ENCODE results near the gene EVL. TPM values are rescaled to one million over a fixed set of nuclear protein-coding genes. Genes with fewer than 3 reads are reported as not detected.

EVL gene
- polyA plus RNA-seq, 2 of the 4 experiments (the other 2 are of a cell fraction): 14.8 to 32.9 TPM

DNA sequence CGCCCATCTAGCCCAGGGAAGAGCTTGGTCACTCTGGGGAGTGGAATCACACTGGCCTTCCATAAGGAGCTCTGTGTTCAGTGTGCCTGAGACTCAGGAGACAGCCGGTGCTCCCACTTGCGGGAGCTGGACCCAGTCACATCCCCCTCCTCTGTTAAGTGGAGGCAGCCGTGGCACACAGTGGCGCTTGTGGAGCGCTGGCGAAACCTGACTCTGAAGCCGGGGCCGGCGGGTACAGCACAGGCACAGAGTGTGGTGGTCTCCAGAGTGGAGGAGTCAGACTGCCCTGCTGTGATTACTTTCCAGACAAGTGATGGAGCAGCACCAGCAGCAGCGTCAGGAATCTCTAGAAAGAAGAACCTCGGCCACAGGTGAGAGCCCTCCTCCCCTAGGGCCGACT lies 61.2 kb downstream of the EVL start:
- 93% methylated on average over 13 of the region's 13 CpGs for WGBS (ENCODE audit: missing lambda C conversion rate)

DNA sequence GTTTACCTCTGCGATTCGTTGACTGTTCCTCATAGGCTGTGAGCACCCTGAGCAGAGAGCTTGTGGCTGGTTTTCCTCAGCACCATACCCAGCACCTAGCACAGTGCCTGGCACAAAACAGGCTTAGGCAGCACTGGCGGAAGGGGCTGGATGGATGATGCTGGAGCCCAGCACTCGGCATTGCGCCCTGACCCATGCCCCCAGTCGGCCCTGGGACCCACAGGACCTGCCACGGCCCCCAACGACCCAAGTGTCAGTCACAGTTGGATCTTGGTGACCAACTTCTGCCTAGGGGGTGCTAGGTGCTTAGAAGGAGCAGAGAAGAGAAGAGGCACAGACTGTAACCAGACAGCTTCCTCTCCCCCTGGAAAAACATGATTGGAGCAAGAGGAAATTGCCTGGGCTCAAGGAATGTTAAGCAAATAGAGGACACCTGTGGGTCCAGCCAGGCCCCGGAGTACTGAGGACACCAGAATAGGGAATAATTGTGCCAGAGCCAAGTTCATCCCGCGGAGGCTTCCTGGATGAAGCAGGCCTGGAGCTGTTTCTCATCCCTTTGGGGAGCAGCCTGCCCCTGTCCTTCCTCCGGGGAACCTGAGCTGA lies 62.7 kb downstream of the EVL start:
- 83% methylated on average over 11 of the region's 12 CpGs for WGBS (ENCODE audit: missing lambda C conversion rate)
- ChIA-PET CTCF (interaction anchor here (2.5 to 4.4 kb wide), 2 partner anchors 19 to 27 kb away, joined by 7 to 28 read pairs; no protein-coding TSS in a partner anchor), POLR2A (no interaction called here)
- Histone ChIP-seq H3K4me1 (no peaks in the 10 kb centered on the region), H3K27ac (no peak overlapping the region), H3K4me3 (no peak overlapping the region), H3K4me2 (no peak overlapping the region), H3K9me3 (no peaks in the 10 kb centered on the region)
- DNase-seq (ENCODE audit: low read depth in 1 of 2, low spot score in 1 of 2) (no peak), ATAC-seq (no peak), FAIRE-seq (no peak)
- TF ChIP-seq, protein P1, sequence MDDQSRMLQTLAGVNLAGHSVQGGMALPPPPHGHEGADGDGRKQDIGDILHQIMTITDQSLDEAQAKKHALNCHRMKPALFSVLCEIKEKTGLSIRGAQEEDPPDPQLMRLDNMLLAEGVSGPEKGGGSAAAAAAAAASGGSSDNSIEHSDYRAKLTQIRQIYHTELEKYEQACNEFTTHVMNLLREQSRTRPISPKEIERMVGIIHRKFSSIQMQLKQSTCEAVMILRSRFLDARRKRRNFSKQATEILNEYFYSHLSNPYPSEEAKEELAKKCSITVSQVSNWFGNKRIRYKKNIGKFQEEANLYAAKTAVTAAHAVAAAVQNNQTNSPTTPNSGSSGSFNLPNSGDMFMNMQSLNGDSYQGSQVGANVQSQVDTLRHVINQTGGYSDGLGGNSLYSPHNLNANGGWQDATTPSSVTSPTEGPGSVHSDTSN (IDR thresholded peaks at IDR 0.05): no peak
- no peak for TF ChIP-seq POLR2A (IDR thresholded peaks at IDR 0.05; ENCODE audit: low read length)
- TF ChIP-seq, protein P2, sequence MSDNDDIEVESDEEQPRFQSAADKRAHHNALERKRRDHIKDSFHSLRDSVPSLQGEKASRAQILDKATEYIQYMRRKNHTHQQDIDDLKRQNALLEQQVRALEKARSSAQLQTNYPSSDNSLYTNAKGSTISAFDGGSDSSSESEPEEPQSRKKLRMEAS (IDR thresholded peaks at IDR 0.05): no peak
- TF ChIP-seq JUNB (IDR thresholded peaks at IDR 0.05): no peak
- TF ChIP-seq EHMT2 (IDR thresholded peaks at IDR 0.05; ENCODE audit: low read depth): no peak
- TF ChIP-seq HOXB13 (CRISPR knock-in tag; IDR thresholded peaks at IDR 0.05; ENCODE audit: low read depth): no peak
- TF ChIP-seq, protein P3, sequence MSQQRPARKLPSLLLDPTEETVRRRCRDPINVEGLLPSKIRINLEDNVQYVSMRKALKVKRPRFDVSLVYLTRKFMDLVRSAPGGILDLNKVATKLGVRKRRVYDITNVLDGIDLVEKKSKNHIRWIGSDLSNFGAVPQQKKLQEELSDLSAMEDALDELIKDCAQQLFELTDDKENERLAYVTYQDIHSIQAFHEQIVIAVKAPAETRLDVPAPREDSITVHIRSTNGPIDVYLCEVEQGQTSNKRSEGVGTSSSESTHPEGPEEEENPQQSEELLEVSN (IDR thresholded peaks at IDR 0.05; ENCODE audit: borderline replicate concordance, low read depth): no peak
- TF ChIP-seq BHLHE40 (IDR thresholded peaks at IDR 0.05; ENCODE audit: low read depth, low read length): no peak
- no peak for TF ChIP-seq SMC3 (IDR thresholded peaks at IDR 0.05)
- no peak for TF ChIP-seq RNF2 (IDR thresholded peaks at IDR 0.05; ENCODE audit: borderline replicate concordance, low read depth)

More for the DNA sequence above, 61.2 kb downstream of the EVL start:
- Histone ChIP-seq H3K4me2 (no peak overlapping the region), H3K9me3 (no peaks in the 10 kb centered on the region), H3K4me3 (no peak overlapping the region), H3K27ac (no peak overlapping the region), H3K4me1 (no peaks in the 10 kb centered on the region)
- FAIRE-seq (no peak), DNase-seq (ENCODE audit: low read depth in 1 of 2, low spot score in 1 of 2) (no peak), ATAC-seq (no peak)
- POLR2A ChIA-PET: no interaction called here
- TF ChIP-seq PHF8 (IDR thresholded peaks at IDR 0.05; ENCODE audit: borderline replicate concordance, low read depth) (no peak), HDAC2 (IDR thresholded peaks at IDR 0.05) (no peak), BHLHE40 (IDR thresholded peaks at IDR 0.05; ENCODE audit: low read depth, low read length) (no peak), TFCP2L1 (CRISPR knock-in tag; IDR thresholded peaks at IDR 0.05) (no peak), HEYL (CRISPR knock-in tag; IDR thresholded peaks at IDR 0.05) (no peak), KDM5A (IDR thresholded peaks at IDR 0.05) (no peak), JUN (IDR thresholded peaks at IDR 0.05) (no peak), HOXB13 (CRISPR knock-in tag; IDR thresholded peaks at IDR 0.05; ENCODE audit: low read depth) (no peak), ZFP36 (IDR thresholded peaks at IDR 0.05; ENCODE audit: borderline replicate concordance, partially characterized antibody) (no peak), ZSCAN20 (CRISPR knock-in tag; IDR thresholded peaks at IDR 0.05) (no peak)
- TF ChIP-seq, protein P4, sequence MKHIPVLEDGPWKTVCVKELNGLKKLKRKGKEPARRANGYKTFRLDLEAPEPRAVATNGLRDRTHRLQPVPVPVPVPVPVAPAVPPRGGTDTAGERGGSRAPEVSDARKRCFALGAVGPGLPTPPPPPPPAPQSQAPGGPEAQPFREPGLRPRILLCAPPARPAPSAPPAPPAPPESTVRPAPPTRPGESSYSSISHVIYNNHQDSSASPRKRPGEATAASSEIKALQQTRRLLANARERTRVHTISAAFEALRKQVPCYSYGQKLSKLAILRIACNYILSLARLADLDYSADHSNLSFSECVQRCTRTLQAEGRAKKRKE (CRISPR knock-in tag; IDR thresholded peaks at IDR 0.05; ENCODE audit: low read depth): no peak
- TF ChIP-seq, protein P5, sequence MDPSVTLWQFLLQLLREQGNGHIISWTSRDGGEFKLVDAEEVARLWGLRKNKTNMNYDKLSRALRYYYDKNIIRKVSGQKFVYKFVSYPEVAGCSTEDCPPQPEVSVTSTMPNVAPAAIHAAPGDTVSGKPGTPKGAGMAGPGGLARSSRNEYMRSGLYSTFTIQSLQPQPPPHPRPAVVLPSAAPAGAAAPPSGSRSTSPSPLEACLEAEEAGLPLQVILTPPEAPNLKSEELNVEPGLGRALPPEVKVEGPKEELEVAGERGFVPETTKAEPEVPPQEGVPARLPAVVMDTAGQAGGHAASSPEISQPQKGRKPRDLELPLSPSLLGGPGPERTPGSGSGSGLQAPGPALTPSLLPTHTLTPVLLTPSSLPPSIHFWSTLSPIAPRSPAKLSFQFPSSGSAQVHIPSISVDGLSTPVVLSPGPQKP (IDR thresholded peaks at IDR 0.05; ENCODE audit: low read depth, low read length): no peak
- TF ChIP-seq, protein P2 (IDR thresholded peaks at IDR 0.05): no peak
- CTCF ChIA-PET: interaction anchor here (1.2 to 4.4 kb wide), 5 partner anchors 9 to 66 kb away, joined by 3 to 28 read pairs (median 4); no protein-coding TSS in a partner anchor
